HAP-1 (cell line): ENCODE results near the gene PTPRN2.

ENCODE experiments used
- DNase-seq, 2 experiments: peaks; one replicate each; pipeline ENCODE4 v3.0.0-alpha.2; 2016 to 2020; ENCODE audit warnings: low spot score in 2 of 2
- H3K27me3 ChIP-seq: fragments of 250-450 bp; sonication (Bioruptor Pico); 2 replicates; pipeline ENCODE4 v1.5.1; 2020; ENCODE audit warnings: low read depth, mild to moderate bottlenecking, moderate library complexity
- H3K36me3 ChIP-seq: fragments of 250-450 bp; sonication (Bioruptor Pico); replicated peaks from 2 replicates; pipeline ENCODE4 v1.5.1; 2020; ENCODE audit warnings: mild to moderate bottlenecking
- H3K4me1 ChIP-seq: fragments of 250-450 bp; sonication (Bioruptor Pico); 2 replicates; pipeline ENCODE4 v1.5.1; 2020; ENCODE audit warnings: mild to moderate bottlenecking
- H3K4me3 ChIP-seq: fragments of 250-450 bp; sonication (Bioruptor Pico); 2 replicates; pipeline ENCODE4 v1.5.1; 2020; ENCODE audit warnings: mild to moderate bottlenecking, moderate library complexity
- H3K9me3 ChIP-seq: fragments of 250-450 bp; sonication (Bioruptor Pico); 2 replicates; pipeline ENCODE4 v1.5.1; 2020; ENCODE audit warnings: mild to moderate bottlenecking, moderate library complexity
- in situ Hi-C: fragments of 300-500 bp; cut with MboI; formaldehyde crosslinking; loops from 3 replicates; pipeline ENCODE4 v1.14.3; 2020; ENCODE audit warnings: low sequenced_read_pairs, inconsistent platforms, mixed read lengths

The PTPRN2 gene

GRCh38 chr7:158404031-158404761, 183.4 kb downstream of the PTPRN2 start:
- Histone ChIP-seq H3K4me1 (no peaks in the 10 kb centered on the region), H3K4me3 (no peak overlapping the region), H3K27me3 (no peaks in the 10 kb centered on the region), H3K36me3 (no peaks in the 10 kb centered on the region), H3K9me3 (no peaks in the 10 kb centered on the region)
- in situ Hi-C loops, result no loop called here
- no peak for DNase-seq

GRCh38 chr7:158403013-158403821, 184.4 kb downstream of the PTPRN2 start:
- Histone ChIP-seq H3K36me3 (no peaks in the 10 kb centered on the region), H3K4me3 (no peak overlapping the region), H3K27me3 (no peaks in the 10 kb centered on the region), H3K9me3 (peaks cover 3% of the 10 kb centered on the region; the same call in 1 of the 2 replicates), H3K4me1 (no peaks in the 10 kb centered on the region)
- no peak for DNase-seq
- in situ Hi-C loops, result no loop called here

GRCh38 chr7:158402471-158402870, 185.2 kb downstream of the PTPRN2 start:
- Histone ChIP-seq H3K27me3 (no peaks in the 10 kb centered on the region), H3K4me3 (no peak overlapping the region), H3K4me1 (no peaks in the 10 kb centered on the region), H3K36me3 (no peaks in the 10 kb centered on the region), H3K9me3 (peaks cover 3% of the 10 kb centered on the region; the same call in 1 of the 2 replicates)
- no peak for DNase-seq
- in situ Hi-C loops, result no loop called here

GRCh38 chr7:158401826-158402225, 185.8 kb downstream of the PTPRN2 start:
- Histone ChIP-seq H3K4me1 (no peaks in the 10 kb centered on the region), H3K27me3 (no peaks in the 10 kb centered on the region), H3K9me3 (peaks cover 3% of the 10 kb centered on the region; the same call in 1 of the 2 replicates), H3K4me3 (no peak overlapping the region), H3K36me3 (no peaks in the 10 kb centered on the region)
- in situ Hi-C loops, result no loop called here
- DNase-seq, result no peak

GRCh38 chr7:158401295-158401694, 186.3 kb downstream of the PTPRN2 start:
- Histone ChIP-seq H3K9me3 (peaks cover 3% of the 10 kb centered on the region; the same call in 1 of the 2 replicates), H3K27me3 (no peaks in the 10 kb centered on the region), H3K4me3 (no peak overlapping the region), H3K36me3 (no peaks in the 10 kb centered on the region), H3K4me1 (no peaks in the 10 kb centered on the region)
- in situ Hi-C loops, result no loop called here
- DNase-seq, result no peak

GRCh38 chr7:158400601-158401225, 186.9 kb downstream of the PTPRN2 start:
- in situ Hi-C loops, result no loop called here
- Histone ChIP-seq H3K27me3 (no peaks in the 10 kb centered on the region), H3K9me3 (peaks cover 3% of the 10 kb centered on the region; the same call in 1 of the 2 replicates), H3K4me1 (no peaks in the 10 kb centered on the region), H3K4me3 (no peak overlapping the region), H3K36me3 (no peaks in the 10 kb centered on the region)
- DNase-seq, result no peak

GRCh38 chr7:158399762-158400161, 187.9 kb downstream of the PTPRN2 start:
- no peak for DNase-seq
- no peak overlapping the region for H3K4me3 ChIP-seq
- in situ Hi-C loops, result no loop called here
- H3K36me3 ChIP-seq, result no peaks in the 10 kb centered on the region
- peaks cover 3% of the 10 kb centered on the region; the same call in 1 of the 2 replicates for H3K9me3 ChIP-seq
- H3K27me3 ChIP-seq, result no peaks in the 10 kb centered on the region
- H3K4me1 ChIP-seq, result no peaks in the 10 kb centered on the region

GRCh38 chr7:158398750-158399149, 188.9 kb downstream of the PTPRN2 start:
- H3K9me3 ChIP-seq, result peaks cover 3% of the 10 kb centered on the region; the same call in 1 of the 2 replicates
- no peaks in the 10 kb centered on the region for H3K4me1 ChIP-seq
- no peak overlapping the region for H3K4me3 ChIP-seq
- no peaks in the 10 kb centered on the region for H3K36me3 ChIP-seq
- no peak for DNase-seq
- in situ Hi-C loops, result no loop called here
- no peaks in the 10 kb centered on the region for H3K27me3 ChIP-seq

- DNase-seq, result no peak
- H3K9me3 ChIP-seq, result peaks cover 3% of the 10 kb centered on the region; the same call in 1 of the 2 replicates
- in situ Hi-C loops, result no loop called here
- H3K4me3 ChIP-seq, result no peak overlapping the region
- H3K36me3 ChIP-seq, result no peaks in the 10 kb centered on the region
- no peaks in the 10 kb centered on the region for H3K4me1 ChIP-seq
- H3K27me3 ChIP-seq, result no peaks in the 10 kb centered on the region
Observed at GRCh38 chr7:158397885-158398284, 189.7 kb downstream of the PTPRN2 start.

GRCh38 chr7:158396982-158397862, 190.4 kb downstream of the PTPRN2 start:
- H3K4me3 ChIP-seq, result no peak overlapping the region
- H3K4me1 ChIP-seq, result no peaks in the 10 kb centered on the region
- H3K9me3 ChIP-seq, result peaks cover 3% of the 10 kb centered on the region; the same call in 1 of the 2 replicates
- H3K36me3 ChIP-seq, result no peaks in the 10 kb centered on the region
- no peak for DNase-seq
- in situ Hi-C loops, result no loop called here
- no peaks in the 10 kb centered on the region for H3K27me3 ChIP-seq

GRCh38 chr7:158396301-158396905, 191.2 kb downstream of the PTPRN2 start:
- in situ Hi-C loops, result no loop called here
- Histone ChIP-seq H3K4me1 (no peaks in the 10 kb centered on the region), H3K4me3 (no peak overlapping the region), H3K27me3 (no peaks in the 10 kb centered on the region), H3K9me3 (peaks cover 3% of the 10 kb centered on the region; the same call in 1 of the 2 replicates), H3K36me3 (no peaks in the 10 kb centered on the region)
- no peak for DNase-seq

GRCh38 chr7:158395780-158396278, 191.8 kb downstream of the PTPRN2 start:
- DNase-seq, result no peak
- in situ Hi-C loops, result no loop called here

More at GRCh38 chr7:158395780-158396278, 191.8 kb downstream of the PTPRN2 start:
- Histone ChIP-seq H3K4me3 (no peak overlapping the region), H3K9me3 (peaks cover 3% of the 10 kb centered on the region; the same call in 1 of the 2 replicates), H3K27me3 (no peaks in the 10 kb centered on the region), H3K4me1 (no peaks in the 10 kb centered on the region), H3K36me3 (no peaks in the 10 kb centered on the region)
